ENCODE measurements around the gene MARK1. TPM values are rescaled to one million over a fixed set of nuclear protein-coding genes. Genes with fewer than 3 reads are reported as not detected.

Gene MARK1
- total and polyA plus RNA-seq, 7 donors, result 0.81 to 5.4 (median 2.6) TPM

- Histone ChIP-seq H3K9me3 (no peaks in the 10 kb centered on the region), H3K27ac (no peak overlapping the region), H3K27me3 (ENCODE audit: insufficient read depth in 3 of 3, low read length in 2 of 3) (no peaks in the 10 kb centered on the region), H3K36me3 (ENCODE audit: insufficient read depth in 1 of 2, low read depth in 1 of 2) (no peaks in the 10 kb centered on the region), H3K4me1 (no peaks in the 10 kb centered on the region), H3K4me3 (no peak overlapping the region)
- intact Hi-C loops (cut with DNase I), result no loop called here
- no peak for ATAC-seq
- DNase-seq, result no peak
- TF ChIP-seq CTCF (IDR thresholded peaks at IDR 0.05), result no peak
- WGBS, 3 donors, result 59 to 69% (median 62%) methylated on average over 6 of the region's 6 CpGs
Measured at GRCh38 chr1:220485791-220486190, 42.1 kb upstream of the MARK1 start.

GRCh38 chr1:220487297-220487820 is 40.6 kb upstream of the MARK1 start:
- Histone ChIP-seq H3K4me3 (no peak overlapping the region), H3K9me3 (no peaks in the 10 kb centered on the region), H3K36me3 (ENCODE audit: insufficient read depth in 1 of 2, low read depth in 1 of 2) (no peaks in the 10 kb centered on the region), H3K27ac (no peak overlapping the region), H3K27me3 (ENCODE audit: insufficient read depth in 3 of 3, low read length in 2 of 3) (no peaks in the 10 kb centered on the region), H3K4me1 (no peaks in the 10 kb centered on the region)
- WGBS, 3 donors, result 66 to 71% (median 69%) methylated on average over 5 of the region's 5 CpGs
- DNase-seq, result no peak
- no peak for TF ChIP-seq CTCF (IDR thresholded peaks at IDR 0.05)
- ATAC-seq, result no peak
- intact Hi-C loops (cut with DNase I), result no loop called here

GRCh38 chr1:220491891-220492290 is 36.0 kb upstream of the MARK1 start:
- 47 to 66% (median 61%) methylated on average over 2 of the region's 2 CpGs for WGBS, 3 donors
- no peak for ATAC-seq
- H3K4me3 ChIP-seq, result no peak overlapping the region

GRCh38 chr1:220497220-220497947 is 30.6 kb upstream of the MARK1 start:
- H3K27me3 ChIP-seq (ENCODE audit: insufficient read depth in 3 of 3, low read length in 2 of 3), result no peaks in the 10 kb centered on the region
- H3K36me3 ChIP-seq (ENCODE audit: insufficient read depth in 1 of 2, low read depth in 1 of 2), result no peaks in the 10 kb centered on the region
- ATAC-seq (no peak), DNase-seq (no peak)
- H3K4me1 ChIP-seq, result no peaks in the 10 kb centered on the region
- intact Hi-C loops (cut with DNase I), result no loop called here
- H3K9me3 ChIP-seq, result no peaks in the 10 kb centered on the region
- no peak overlapping the region for H3K4me3 ChIP-seq
- no peak overlapping the region for H3K27ac ChIP-seq
- TF ChIP-seq CTCF (IDR thresholded peaks at IDR 0.05), result no peak
- 44 to 62% (median 58%) methylated on average over 5 of the region's 5 CpGs for WGBS, 3 donors

More at GRCh38 chr1:220491891-220492290, 36.0 kb upstream of the MARK1 start:
- intact Hi-C loops (cut with DNase I), result no loop called here
- Histone ChIP-seq H3K36me3 (ENCODE audit: insufficient read depth in 1 of 2, low read depth in 1 of 2) (no peaks in the 10 kb centered on the region), H3K4me1 (no peaks in the 10 kb centered on the region), H3K27ac (no peak overlapping the region), H3K27me3 (ENCODE audit: insufficient read depth in 3 of 3, low read length in 2 of 3) (no peaks in the 10 kb centered on the region), H3K9me3 (no peaks in the 10 kb centered on the region)
- no peak for TF ChIP-seq CTCF (IDR thresholded peaks at IDR 0.05)
- no peak for DNase-seq

Measured in psoas muscle (tissue), 8 donors.